T-helper 2 cell treated with Interferon-gamma antibody and Interleukin-4, amounts not matched to agents 5 μg/mL and 100 μg/mL, for 36 hours (primary cell): ENCODE measurements around the gene RNH1.
A peak's percentile ranks its signal among the peaks of the same experiment; 100 is the strongest.

Experiments
- DNase-seq: peaks from one replicate; pipeline ENCODE4 v3.0.0; 2021; ENCODE audit warnings: low spot score
- H3K27ac Mint-ChIP-seq: one replicate; pipeline ENCODE4 v1.8.0; 2021; ENCODE audit warnings: mild to moderate bottlenecking, mixed read lengths
- H3K27me3 Mint-ChIP-seq: one replicate; pipeline ENCODE4 v1.8.0; 2021; ENCODE audit warnings: low read depth, mixed read lengths
- H3K36me3 Mint-ChIP-seq: one replicate; pipeline ENCODE4 v1.8.0; 2021; ENCODE audit warnings: low read depth, mixed read lengths
- H3K4me1 Mint-ChIP-seq: one replicate; pipeline ENCODE4 v1.8.0; 2021; ENCODE audit warnings: low read depth, mixed read lengths
- H3K4me3 Mint-ChIP-seq: one replicate; pipeline ENCODE4 v1.8.0; 2022; ENCODE audit warnings: mild to moderate bottlenecking, moderate library complexity, mixed read lengths
- H3K9me3 Mint-ChIP-seq: one replicate; pipeline ENCODE4 v1.8.0; 2021; ENCODE audit warnings: mixed read lengths

The RNH1 gene

GRCh38 chr11:460331-461199 is 46.5 kb downstream of the RNH1 start:
- Mint-ChIP-seq H3K27ac (no peak overlapping the region), H3K27me3 (no peaks in the 10 kb centered on the region)

GRCh38 chr11:459511-460220 is 47.4 kb downstream of the RNH1 start:
- Mint-ChIP-seq H3K9me3 (no peaks in the 10 kb centered on the region), H3K36me3 (peaks cover 10% of the 10 kb centered on the region), H3K27me3 (no peaks in the 10 kb centered on the region), H3K4me1 (peaks cover 16% of the 10 kb centered on the region), H3K27ac (no peak overlapping the region), H3K4me3 (no peak overlapping the region)
- DNase-seq: no peak

More at GRCh38 chr11:460331-461199, 46.5 kb downstream of the RNH1 start:
- H3K4me1 Mint-ChIP-seq: peaks cover 15% of the 10 kb centered on the region
- H3K36me3 Mint-ChIP-seq: peaks cover 5% of the 10 kb centered on the region
- DNase-seq: no peak
- no peak overlapping the region for H3K4me3 Mint-ChIP-seq
- H3K9me3 Mint-ChIP-seq: no peaks in the 10 kb centered on the region

GRCh38 chr11:457111-457760 is 49.8 kb downstream of the RNH1 start:
- Mint-ChIP-seq H3K36me3 (peaks cover 15% of the 10 kb centered on the region), H3K4me1 (peaks cover 16% of the 10 kb centered on the region), H3K27ac (peak overlapping the region; percentile 41), H3K4me3 (peak overlapping the region; percentile 58), H3K27me3 (no peaks in the 10 kb centered on the region), H3K9me3 (no peaks in the 10 kb centered on the region)
- no peak for DNase-seq

- DNase-seq: peak; percentile 40
- Mint-ChIP-seq H3K36me3 (peaks cover 17% of the 10 kb centered on the region), H3K9me3 (no peaks in the 10 kb centered on the region), H3K4me1 (peaks cover 18% of the 10 kb centered on the region), H3K4me3 (peak overlapping the region; percentile 58), H3K27ac (peak overlapping the region; percentile 56), H3K27me3 (no peaks in the 10 kb centered on the region)
Observed at GRCh38 chr11:456533-456932, 50.5 kb downstream of the RNH1 start.

- no peak overlapping the region for H3K27ac Mint-ChIP-seq
- H3K36me3 Mint-ChIP-seq: peaks cover 21% of the 10 kb centered on the region
- no peaks in the 10 kb centered on the region for H3K9me3 Mint-ChIP-seq
- no peaks in the 10 kb centered on the region for H3K27me3 Mint-ChIP-seq
- no peak for DNase-seq
- no peak overlapping the region for H3K4me3 Mint-ChIP-seq
- H3K4me1 Mint-ChIP-seq: peaks cover 25% of the 10 kb centered on the region
Observed at GRCh38 chr11:455566-456147, 51.4 kb downstream of the RNH1 start.

- Mint-ChIP-seq H3K4me1 (peaks cover 25% of the 10 kb centered on the region), H3K4me3 (no peak overlapping the region), H3K27ac (no peak overlapping the region), H3K27me3 (no peaks in the 10 kb centered on the region), H3K9me3 (no peaks in the 10 kb centered on the region), H3K36me3 (peaks cover 21% of the 10 kb centered on the region)
- DNase-seq: no peak
Observed at GRCh38 chr11:454801-455565, 52.1 kb downstream of the RNH1 start.

- Mint-ChIP-seq H3K36me3 (peaks cover 21% of the 10 kb centered on the region), H3K4me1 (peaks cover 25% of the 10 kb centered on the region), H3K27ac (no peak overlapping the region), H3K27me3 (no peaks in the 10 kb centered on the region), H3K4me3 (no peak overlapping the region), H3K9me3 (no peaks in the 10 kb centered on the region)
- no peak for DNase-seq
Observed at GRCh38 chr11:454043-454442, 53.0 kb downstream of the RNH1 start.

- DNase-seq: no peak
- H3K27ac Mint-ChIP-seq: no peak overlapping the region
- peaks cover 27% of the 10 kb centered on the region for H3K4me1 Mint-ChIP-seq
- H3K4me3 Mint-ChIP-seq: no peak overlapping the region
- peaks cover 21% of the 10 kb centered on the region for H3K36me3 Mint-ChIP-seq
- H3K27me3 Mint-ChIP-seq: no peaks in the 10 kb centered on the region
- no peaks in the 10 kb centered on the region for H3K9me3 Mint-ChIP-seq
Observed at GRCh38 chr11:453564-453963, 53.5 kb downstream of the RNH1 start.

GRCh38 chr11:452916-453527 is 54.0 kb downstream of the RNH1 start:
- Mint-ChIP-seq H3K27ac (no peak overlapping the region), H3K4me3 (no peak overlapping the region), H3K4me1 (peaks cover 27% of the 10 kb centered on the region), H3K27me3 (no peaks in the 10 kb centered on the region), H3K36me3 (peaks cover 21% of the 10 kb centered on the region), H3K9me3 (no peaks in the 10 kb centered on the region)
- no peak for DNase-seq

- Mint-ChIP-seq H3K27ac (no peak overlapping the region), H3K27me3 (no peaks in the 10 kb centered on the region), H3K4me1 (peaks cover 24% of the 10 kb centered on the region), H3K36me3 (peaks cover 21% of the 10 kb centered on the region), H3K4me3 (no peak overlapping the region), H3K9me3 (no peaks in the 10 kb centered on the region)
- DNase-seq: no peak
Observed at GRCh38 chr11:452203-452744, 54.8 kb downstream of the RNH1 start.

GRCh38 chr11:451738-452137 is 55.3 kb downstream of the RNH1 start:
- Mint-ChIP-seq H3K4me1 (peaks cover 19% of the 10 kb centered on the region), H3K27me3 (no peaks in the 10 kb centered on the region), H3K4me3 (peak overlapping the region; percentile 100), H3K27ac (peak overlapping the region; percentile 99), H3K36me3 (peaks cover 21% of the 10 kb centered on the region), H3K9me3 (no peaks in the 10 kb centered on the region)
- DNase-seq: no peak

GRCh38 chr11:450809-451451 is 56.1 kb downstream of the RNH1 start:
- H3K27me3 Mint-ChIP-seq: no peaks in the 10 kb centered on the region
- peak; percentile 50 for DNase-seq
- H3K4me3 Mint-ChIP-seq: peak overlapping the region; percentile 100
- peaks cover 16% of the 10 kb centered on the region for H3K36me3 Mint-ChIP-seq
- H3K4me1 Mint-ChIP-seq: peaks cover 13% of the 10 kb centered on the region
- H3K9me3 Mint-ChIP-seq: no peaks in the 10 kb centered on the region
- H3K27ac Mint-ChIP-seq: peak overlapping the region; percentile 99
